K562 (cell line): ENCODE results near the gene ATL3. TPM values are rescaled to one million over a fixed set of nuclear protein-coding genes. Genes with fewer than 3 reads are reported as not detected.

ENCODE experiments used
- ATAC-seq: fragments of 200-7000 bp; cut with Tn5 transposase; 3 replicates; pipeline ENCODE4 v1.9.1; 2020; ENCODE audit warnings: moderate library complexity
- BruUV-seq: library from RNA; stranded (reverse); fragments of 400-500 nt; replicated peaks from 2 replicates; lab custom pipeline; 2021; lab: Mats Ljungman, UMichigan
- CTCF ChIA-PET: fragments of 300-600 bp; formaldehyde crosslinking; extraction: SDS; loops from one replicate; lab custom pipeline; 2021; ENCODE audit warnings: low intra/inter-chr PET ratio; lab: Yijun Ruan, JAX
- POLR2A ChIA-PET: fragments of 300-600, 350-650 bp; sonication (Branson Sonifier 250); formaldehyde crosslinking; extraction: SDS; loops from one replicate; lab custom pipeline; 2021; ENCODE audit warnings: antibody characterized with exemption, inconsistent platforms; lab: Yijun Ruan, JAX
- DNase-seq, 4 experiments: peaks; one replicate each; pipeline versions ENCODE4 v3.0.0 to v3.0.0-alpha.2; 2011 to 2018; ENCODE audit warnings: low spot score in 3 of 4, mixed read lengths in 3 of 4; ENCODE audit errors: extremely low read depth in 1 of 4
- FAIRE-seq: peaks from 2 replicates; lab custom pipeline; 2011; peaks lifted over from hg19 to GRCh38; lab: Jason Lieb, UNC
- H2AFZ ChIP-seq: 2 replicates; pipeline ENCODE4 v1.6.0; 2011; ENCODE audit warnings: low read depth, low read length, control low read depth, inconsistent platforms
- H3K27ac ChIP-seq: fragments of 200-600 bp; 3 replicates; pipeline ENCODE4 v1.8.0; 2011; ENCODE audit warnings: low read depth, mild to moderate bottlenecking, control low read depth, inconsistent platforms, low read length, moderate library complexity, mixed read lengths; ENCODE audit errors: extremely low read depth
- H3K27me3 ChIP-seq, 2 experiments: fragments of 300-600 bp in 1 of 2; 2 replicates in 1 of 2; 3 replicates in 1 of 2; pipeline versions ENCODE4 v1.6.0 to v1.8.0; 2011; ENCODE audit warnings: inconsistent platforms in 2 of 2, low read length in 2 of 2, mild to moderate bottlenecking in 1 of 2, mixed read lengths in 1 of 2, moderate library complexity in 1 of 2; ENCODE audit not compliant: control insufficient read depth in 2 of 2, insufficient read depth in 2 of 2
- H3K36me3 ChIP-seq: fragments of 300-600 bp; 3 replicates; pipeline ENCODE4 v1.8.0; 2011; ENCODE audit warnings: mild to moderate bottlenecking, low read length, inconsistent platforms; ENCODE audit not compliant: control insufficient read depth, insufficient read depth
- H3K4me1 ChIP-seq, 2 experiments: fragments of 200-600 bp in 1 of 2; replicated peaks in 1 of 2; 2 replicates in 1 of 2; 3 replicates in 1 of 2; pipeline versions ENCODE4 v1.5.1 to v1.8.0; 2011; ENCODE audit warnings: inconsistent platforms in 2 of 2, low read length in 2 of 2, mild to moderate bottlenecking in 1 of 2, mixed read lengths in 1 of 2, moderate library complexity in 1 of 2; ENCODE audit not compliant: control insufficient read depth in 2 of 2, insufficient read depth in 2 of 2
- H3K4me2 ChIP-seq: 2 replicates; pipeline ENCODE4 v1.6.1; 2011; ENCODE audit warnings: low read length, control low read depth, inconsistent platforms, mixed read lengths; ENCODE audit not compliant: insufficient read depth
- H3K4me3 ChIP-seq: fragments of 200-600 bp; sonication (generic), shearing (Covaris generic); 2 replicates; pipeline ENCODE4 v1.5.1; 2016; ENCODE audit warnings: control low read depth, inconsistent platforms
- H3K79me2 ChIP-seq: fragments of 200-600 bp; 3 replicates; pipeline ENCODE4 v1.8.0; 2011; ENCODE audit warnings: low read length, inconsistent platforms; ENCODE audit not compliant: control insufficient read depth, insufficient read depth
- H3K9ac ChIP-seq, 2 experiments: 2 replicates each; pipeline versions ENCODE4 v1.6.0 to v1.6.1; 2011; ENCODE audit warnings: low read depth in 2 of 2, low read length in 2 of 2, control low read depth in 1 of 2, inconsistent platforms in 1 of 2, mild to moderate bottlenecking in 1 of 2, mixed read lengths in 1 of 2; ENCODE audit not compliant: insufficient read depth in 1 of 2
- H3K9me1 ChIP-seq: one replicate; pipeline ENCODE4 v1.6.0; 2011; ENCODE audit warnings: inconsistent platforms, mild to moderate bottlenecking, low read length, moderate library complexity; ENCODE audit not compliant: control insufficient read depth, insufficient read depth
- H3K9me3 ChIP-seq: replicated peaks from 2 replicates; pipeline ENCODE4 v1.5.1; 2011; ENCODE audit warnings: low read depth, low read length, inconsistent platforms; ENCODE audit not compliant: control insufficient read depth, insufficient read depth
- H4K20me1 ChIP-seq: replicated peaks from 2 replicates; pipeline ENCODE4 v1.6.1; 2011; ENCODE audit warnings: low read length, inconsistent platforms, mixed read lengths; ENCODE audit not compliant: control insufficient read depth, insufficient read depth
- ARID3B ChIP-seq: fragments of 250-450 bp; sonication (Bioruptor Pico); IDR thresholded peaks from 2 replicates; pipeline ENCODE4 v1.4.0; 2020; ENCODE audit warnings: borderline replicate concordance
- CBFA2T3 ChIP-seq: fragments of 450-650 bp; IDR thresholded peaks from 2 replicates; pipeline ENCODE4 v1.6.1; 2017
- CREB1 ChIP-seq, 2 experiments: sonication (generic) in 1 of 2; formaldehyde crosslinking in 1 of 2; IDR thresholded peaks; 2 replicates each; pipeline versions ENCODE4 v1.6.1 to v1.8.0; 2012 to 2022; ENCODE audit warnings: inconsistent platforms in 1 of 2, mild to moderate bottlenecking in 1 of 2, missing genetic modification reagents in 1 of 2, moderate library complexity in 1 of 2
- FOXA1 ChIP-seq: fragments of 450-650 bp; IDR thresholded peaks from 2 replicates; pipeline ENCODE4 v1.6.1; 2016; ENCODE audit warnings: mild to moderate bottlenecking, borderline replicate concordance
- FOXK1 ChIP-seq: sonication (generic); formaldehyde crosslinking; IDR thresholded peaks from 2 replicates; pipeline ENCODE4 v1.8.0; 2022; ENCODE audit warnings: missing genetic modification reagents, mild to moderate bottlenecking, borderline replicate concordance
- GTF2F1 ChIP-seq: IDR thresholded peaks from 2 replicates; pipeline ENCODE4 v1.6.1; 2011; ENCODE audit warnings: low read depth, low read length, improper control_type of control experiment
- HMG20B ChIP-seq: fragments of 250-450 bp; sonication (Bioruptor Pico); IDR thresholded peaks from 2 replicates; pipeline ENCODE4 v1.5.0; 2021; ENCODE audit warnings: mild to moderate bottlenecking
- HOMEZ ChIP-seq: fragments of 250-450 bp; sonication (Bioruptor Pico); IDR thresholded peaks from 2 replicates; pipeline ENCODE4 v1.4.0; 2020; ENCODE audit warnings: mild to moderate bottlenecking, moderate library complexity
- MAFK ChIP-seq: IDR thresholded peaks from 2 replicates; pipeline ENCODE4 v1.6.1; 2011; ENCODE audit warnings: low read length, improper control_type of control experiment
- MCM2 ChIP-seq: fragments of 450-650 bp; IDR thresholded peaks from 2 replicates; pipeline ENCODE4 v1.6.1; 2017; ENCODE audit warnings: low read depth, mild to moderate bottlenecking
- NEUROD1 ChIP-seq: fragments of 150-350 bp; IDR thresholded peaks from 2 replicates; pipeline ENCODE4 v1.6.1; 2014; ENCODE audit warnings: borderline replicate concordance, low read length, low read depth; ENCODE audit not compliant: partially characterized antibody
- NFE2 ChIP-seq: IDR thresholded peaks from 2 replicates; pipeline ENCODE4 v1.6.1; 2014; ENCODE audit warnings: antibody characterized with exemption, low read depth
- NRF1 ChIP-seq, 2 experiments: fragments of 450-650 bp; IDR thresholded peaks in 1 of 2; conservative IDR thresholded peaks in 1 of 2; 2 replicates each; pipeline ENCODE4 v1.6.1; 2014; ENCODE audit warnings: mild to moderate bottlenecking in 2 of 2
- PML ChIP-seq: IDR thresholded peaks from 2 replicates; pipeline ENCODE4 v1.6.1; 2012; ENCODE audit warnings: low read length, inconsistent platforms
- RAD21 ChIP-seq, 2 experiments: fragments of 250-450 bp in 1 of 2; fragments of 450-650 bp in 1 of 2; sonication (Bioruptor Pico) in 1 of 2; formaldehyde crosslinking in 1 of 2; IDR thresholded peaks in 1 of 2; conservative IDR thresholded peaks in 1 of 2; 2 replicates each; pipeline versions ENCODE4 v1.4.0 to v1.8.0; 2020 to 2022; ENCODE audit warnings: mild to moderate bottlenecking in 2 of 2, moderate library complexity in 1 of 2
- TARDBP ChIP-seq: fragments of 450-650 bp; IDR thresholded peaks from 2 replicates; pipeline ENCODE4 v1.6.1; 2016
- ZBTB12 ChIP-seq: fragments of 250-450 bp; sonication (Bioruptor Pico); IDR thresholded peaks from 2 replicates; pipeline ENCODE4 v1.4.0; 2020
- ZNF655 ChIP-seq: fragments of 250-450 bp; sonication (Bioruptor Pico); IDR thresholded peaks from 2 replicates; pipeline ENCODE4 v1.5.0; 2021
- ZNF764 ChIP-seq: fragments of 250-450 bp; sonication (Bioruptor Pico); IDR thresholded peaks from 2 replicates; pipeline ENCODE4 v1.4.0; 2020; ENCODE audit warnings: low read depth, mild to moderate bottlenecking, moderate library complexity
- WGBS: fragments of 100-300 bp; shearing (Covaris generic); methylation state at CpG from one replicate; pipeline ENCODE4 v1.1.6; 2016; ENCODE audit warnings: low coverage, mixed read lengths; ENCODE audit not compliant: insufficient coverage; ENCODE audit errors: missing lambda C conversion rate; 5-methylcytosine and 5-hydroxymethylcytosine counted together
- in situ Hi-C: fragments of 300-500 bp; cut with MboI; formaldehyde crosslinking; loops from 4 replicates; pipeline ENCODE4 v1.15.0; 2018; ENCODE audit warnings: inconsistent platforms, mixed read lengths
- intact Hi-C: fragments of 100-400 bp; cut with micrococcal nuclease; formaldehyde crosslinking; loops from 2 replicates; pipeline ENCODE4 v1.14.2; 2022
- polyA plus RNA-seq, 8 experiments: library from polyadenylated mRNA; depleted of rRNA in 4 of 8; stranded (reverse) in 5 of 8; unstranded in 3 of 8; fragments of >200 nt; fragmentation: Nextera tagmentation in 2 of 8; fragmentation: Illumina TruSeq in 1 of 8; extraction: Ambion mirVana in 2 of 8; extraction: Trizol in 1 of 8; gene quantifications; 2 replicates each; pipeline versions ENCODE4 v1.2.1 to v1.2.3, GENCODE V29; 2011 to 2014; ENCODE audit warnings: inconsistent platforms in 1 of 8, missing spikeins in 1 of 8
- total RNA-seq, 7 experiments: library from RNA; depleted of rRNA in 6 of 7; stranded (reverse); fragments of >200 nt in 6 of 7; fragmentation: Illumina TruSeq in 2 of 7; extraction: Trizol in 2 of 7; gene quantifications; 2 replicates each; pipeline versions ENCODE4 v1.2.1 to v1.2.3, GENCODE V29; 2011 to 2021; ENCODE audit warnings: low replicate concordance in 1 of 7

The ATL3 gene
- total and polyA plus RNA-seq, 9 of the 15 experiments (the other 6 are each of a cell fraction or from before 2014, with no cell fraction given), result 18.2 to 39.8 (median 23.9) TPM

GRCh38 chr11:63709336-63709884 is 38.2 kb upstream of the ATL3 start:
- no peak for ATAC-seq
- no peak for DNase-seq
- no peak overlapping the region for H2AFZ ChIP-seq
- H3K79me2 ChIP-seq, result peaks cover 83% of the 10 kb centered on the region
- in situ Hi-C loops, result no loop called here
- intact Hi-C loops, result no loop called here
- ChIA-PET CTCF (no interaction called here), POLR2A (interaction anchor here (0.6 to 2.2 kb wide), 4 partner anchors 9 to 20 kb away, joined by 3 to 13 read pairs (median 4); no protein-coding TSS in a partner anchor)
- peaks cover 3 to 10% of the 10 kb centered on the region in 2 experiments; a peak in 2 of 5 replicates for H3K4me1 ChIP-seq
- H3K36me3 ChIP-seq, result peaks cover 7% of the 10 kb centered on the region; the same call in 2 of the 3 replicates
- no peak overlapping the region for H3K9ac ChIP-seq
- WGBS, result 50% methylated on average over 3 of the region's 3 CpGs
- no TSS peak for BruUV-seq
- H3K9me1 ChIP-seq, result no peaks in the 10 kb centered on the region
- no peak overlapping the region for H3K27ac ChIP-seq
- H3K4me3 ChIP-seq, result no peak overlapping the region
- no peaks in the 10 kb centered on the region for H3K9me3 ChIP-seq
- FAIRE-seq, result no peak
- TF ChIP-seq ZNF764, result no peak
- no peak for TF ChIP-seq NFE2
- no peak for TF ChIP-seq TARDBP
- TF ChIP-seq GTF2F1, result no peak
- TF ChIP-seq NRF1 (conservative IDR thresholded peaks at IDR 0.05 in 1 of 2, IDR thresholded peaks at IDR 0.05 in 1 of 2), result no peak
- no peak for TF ChIP-seq CREB1 (IDR thresholded peaks at IDR 0.05)
- TF ChIP-seq CREB1 (CRISPR knock-in tag; IDR thresholded peaks at IDR 0.05), result no peak
- no peak for TF ChIP-seq ARID3B
- TF ChIP-seq MAFK, result no peak
- TF ChIP-seq PML, result no peak
- no peak for TF ChIP-seq HMG20B (CRISPR knock-in tag)
- no peak for TF ChIP-seq HOMEZ
- no peak for TF ChIP-seq MCM2
- TF ChIP-seq NEUROD1, result no peak
- no peak for TF ChIP-seq ZBTB12 (CRISPR knock-in tag)
- no peak for TF ChIP-seq RAD21 (CRISPR knock-in tag; conservative IDR thresholded peaks at IDR 0.05 in 1 of 2, IDR thresholded peaks at IDR 0.05 in 1 of 2)
- no peak for TF ChIP-seq CBFA2T3
- no peak for TF ChIP-seq ZNF655 (CRISPR knock-in tag)
- no peak for TF ChIP-seq FOXA1
- TF ChIP-seq FOXK1 (CRISPR knock-in tag), result no peak
- no peak overlapping the region for H3K4me2 ChIP-seq
- peaks cover 9% of the 10 kb centered on the region for H4K20me1 ChIP-seq
- H3K27me3 ChIP-seq, result no peaks in the 10 kb centered on the region
